ENCODE data around the gene EIF3I. TPM values are rescaled to one million over a fixed set of nuclear protein-coding genes. Genes with fewer than 3 reads are reported as not detected.

Gene EIF3I
- total RNA-seq, 1 donor from 2014 or later = 265 TPM

GRCh38 chr1:32195972-32196823, 26.0 kb upstream of the EIF3I start:
- TF ChIP-seq CTCF (IDR thresholded peaks at IDR 0.05; ENCODE audit: insufficient read depth, low read length, poor library complexity, severe bottlenecking) = no peak
- H3K36me3 ChIP-seq (ENCODE audit: control insufficient read depth, insufficient read depth, low read length) = peaks cover 5% of the 10 kb centered on the region
- no peaks in the 10 kb centered on the region for H3K27me3 ChIP-seq (ENCODE audit: control insufficient read depth, insufficient read depth, low read length)
- no peak for DNase-seq (ENCODE audit: low read depth)
- no peak overlapping the region for H3K4me3 ChIP-seq (ENCODE audit: low read depth, low read length)

DNA sequence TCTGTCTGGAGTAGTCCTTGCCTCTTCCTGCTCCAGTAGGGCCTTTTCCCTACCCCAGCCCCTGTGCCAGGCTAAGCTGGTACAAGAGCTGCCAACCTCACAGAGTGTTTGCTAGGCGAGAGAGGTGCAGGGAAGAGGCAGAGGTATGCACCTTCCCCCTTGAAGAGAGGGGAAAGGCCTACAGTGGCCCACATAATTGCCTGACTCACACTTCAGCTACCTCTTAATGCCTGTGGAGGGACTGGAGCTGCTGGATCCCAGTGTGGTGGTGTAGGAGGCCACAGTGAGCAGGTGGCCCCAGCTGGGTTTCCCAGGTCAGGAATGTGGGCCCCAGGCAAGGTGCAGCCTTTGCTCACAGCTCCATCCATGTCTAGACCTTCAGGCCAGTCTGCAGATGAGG, 25.1 kb upstream of the EIF3I start:
- Histone ChIP-seq H3K27me3 (ENCODE audit: control insufficient read depth, insufficient read depth, low read length) (no peaks in the 10 kb centered on the region), H3K4me3 (ENCODE audit: low read depth, low read length) (no peak overlapping the region), H3K36me3 (ENCODE audit: control insufficient read depth, insufficient read depth, low read length) (peaks cover 3% of the 10 kb centered on the region)
- no peak for TF ChIP-seq CTCF (IDR thresholded peaks at IDR 0.05; ENCODE audit: insufficient read depth, low read length, poor library complexity, severe bottlenecking)
- no peak for DNase-seq (ENCODE audit: low read depth)

DNA sequence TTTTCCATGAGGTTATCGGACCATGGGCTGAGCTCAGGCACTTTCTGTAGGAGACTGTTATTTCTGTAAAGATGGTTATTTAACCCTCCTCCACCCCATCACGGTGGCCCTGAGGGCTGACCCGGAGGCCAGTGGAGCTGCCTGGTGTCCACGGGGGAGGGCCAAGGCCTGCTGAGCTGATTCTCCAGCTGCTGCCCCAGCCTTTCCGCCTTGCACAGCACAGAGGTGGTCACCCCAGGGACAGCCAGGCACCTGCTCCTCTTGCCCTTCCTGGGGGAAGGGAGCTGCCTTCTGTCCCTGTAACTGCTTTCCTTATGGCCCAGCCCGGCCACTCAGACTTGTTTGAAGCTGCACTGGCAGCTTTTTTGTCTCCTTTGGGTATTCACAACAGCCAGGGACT, 24.4 kb upstream of the EIF3I start:
- no peak overlapping the region for H3K4me3 ChIP-seq (ENCODE audit: low read depth, low read length)
- peaks cover 3% of the 10 kb centered on the region for H3K36me3 ChIP-seq (ENCODE audit: control insufficient read depth, insufficient read depth, low read length)
- TF ChIP-seq CTCF (IDR thresholded peaks at IDR 0.05; ENCODE audit: insufficient read depth, low read length, poor library complexity, severe bottlenecking) = no peak
- no peak for DNase-seq (ENCODE audit: low read depth)
- no peaks in the 10 kb centered on the region for H3K27me3 ChIP-seq (ENCODE audit: control insufficient read depth, insufficient read depth, low read length)

DNA sequence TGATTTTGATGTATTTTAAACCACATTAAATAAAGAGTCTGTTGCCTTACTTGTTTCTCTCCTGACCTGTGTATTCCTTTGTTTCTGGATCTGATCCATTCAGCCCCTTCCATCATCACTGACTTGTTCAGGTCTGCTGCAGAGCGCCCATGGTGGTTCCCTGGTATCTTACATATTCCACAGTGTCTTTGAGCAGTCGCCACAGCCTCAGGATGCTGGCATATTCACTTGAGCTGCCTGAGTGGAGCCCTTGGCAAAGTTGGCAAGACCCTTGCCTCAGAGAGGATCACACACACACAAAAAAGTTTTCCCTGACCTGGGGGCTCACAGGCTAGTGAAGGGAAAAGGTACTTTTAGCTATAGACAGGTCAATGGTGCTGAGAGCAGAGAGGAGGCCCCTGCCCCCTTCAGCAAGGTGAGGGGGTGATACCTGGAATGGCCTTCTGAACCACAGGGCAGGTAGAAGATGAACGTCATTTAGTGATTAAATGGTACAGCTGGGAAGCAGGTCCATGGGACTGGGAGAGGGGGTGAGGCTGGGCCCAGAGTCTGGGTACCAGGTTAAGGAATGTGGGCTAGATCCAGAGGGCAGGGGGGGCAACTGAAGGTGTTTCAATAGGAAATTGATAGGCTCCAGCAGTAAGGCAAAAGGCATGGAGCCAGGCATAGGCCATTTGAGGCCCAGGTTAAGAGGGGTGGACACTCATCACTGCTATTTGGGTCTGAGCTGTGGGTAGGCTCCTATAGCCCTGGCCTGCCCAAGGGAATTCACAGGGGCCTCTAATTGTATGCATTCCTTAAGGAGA, 23.8 kb upstream of the EIF3I start:
- no peak for TF ChIP-seq CTCF (IDR thresholded peaks at IDR 0.05; ENCODE audit: insufficient read depth, low read length, poor library complexity, severe bottlenecking)

DNA sequence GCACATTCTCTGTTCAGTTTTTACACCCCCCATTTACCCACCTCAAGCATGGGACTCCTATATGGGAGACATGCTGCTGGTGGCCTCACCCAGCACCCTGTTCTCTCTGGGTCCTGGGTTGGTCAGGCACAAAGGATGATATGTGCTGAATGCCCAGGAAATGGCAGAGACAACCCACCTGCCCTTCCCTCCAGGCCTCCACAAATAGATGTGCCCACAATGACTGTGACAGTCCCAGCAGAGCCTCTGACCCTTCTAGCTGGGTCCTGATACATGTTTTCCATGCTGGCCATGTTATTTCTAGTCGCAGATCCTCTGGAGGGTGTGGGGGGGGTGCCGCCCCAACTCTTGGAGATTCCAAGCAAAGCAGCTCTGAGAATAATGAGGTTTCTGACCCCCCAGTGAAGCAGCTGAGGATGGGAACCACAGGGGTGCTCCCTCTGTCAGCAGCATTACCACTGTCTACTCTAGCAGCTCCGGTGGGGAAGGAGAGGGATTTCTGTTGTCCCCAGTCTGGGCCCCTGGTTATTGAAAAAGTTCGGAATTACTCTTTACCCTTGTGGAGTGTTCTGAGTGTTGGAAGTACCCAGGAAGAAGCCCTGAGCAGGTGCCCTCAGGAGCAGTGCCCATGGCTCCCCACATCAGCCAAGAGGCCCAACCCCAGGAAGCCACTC, 23.0 kb upstream of the EIF3I start:
- Histone ChIP-seq H3K27me3 (ENCODE audit: control insufficient read depth, insufficient read depth, low read length) (no peaks in the 10 kb centered on the region), H3K4me3 (ENCODE audit: low read depth, low read length) (no peak overlapping the region), H3K36me3 (ENCODE audit: control insufficient read depth, insufficient read depth, low read length) (peaks cover 3% of the 10 kb centered on the region)
- no peak for TF ChIP-seq CTCF (IDR thresholded peaks at IDR 0.05; ENCODE audit: insufficient read depth, low read length, poor library complexity, severe bottlenecking)
- no peak for DNase-seq (ENCODE audit: low read depth)

More for the DNA sequence above, 23.8 kb upstream of the EIF3I start:
- Histone ChIP-seq H3K4me3 (ENCODE audit: low read depth, low read length) (no peak overlapping the region), H3K27me3 (ENCODE audit: control insufficient read depth, insufficient read depth, low read length) (no peaks in the 10 kb centered on the region), H3K36me3 (ENCODE audit: control insufficient read depth, insufficient read depth, low read length) (peaks cover 3% of the 10 kb centered on the region)
- DNase-seq (ENCODE audit: low read depth) = no peak
